Neural cell (in vitro differentiated cells): ENCODE results near the gene CDH4. TPM values are rescaled to one million over a fixed set of nuclear protein-coding genes. Genes with fewer than 3 reads are reported as not detected.

Experiments
- H2AFZ ChIP-seq: fragments of 200-600, 300-800 bp; sonication (generic), shearing (Covaris generic); 2 replicates; pipeline ENCODE4 v1.6.0; 2014; ENCODE audit warnings: low read depth, mild to moderate bottlenecking, antibody characterized with exemption, low read length, moderate library complexity
- H3F3A ChIP-seq: fragments of 200-600 bp; shearing (Covaris generic); 2 replicates; pipeline ENCODE4 v1.6.1; 2016; ENCODE audit warnings: mild to moderate bottlenecking, moderate library complexity, mixed read lengths, antibody characterized with exemption, low read length; ENCODE audit not compliant: insufficient read depth, poor library complexity, severe bottlenecking
- H3K27ac ChIP-seq: fragments of 200-600, 300-800 bp; sonication (generic), shearing (Covaris generic); 2 replicates; pipeline ENCODE4 v1.5.1; 2014; ENCODE audit warnings: mild to moderate bottlenecking, low read length, moderate library complexity
- H3K27me3 ChIP-seq: fragments of 300-800, 200-600 bp; sonication (generic), shearing (Covaris generic); 2 replicates; pipeline ENCODE4 v1.6.0; 2014; ENCODE audit warnings: mild to moderate bottlenecking, low read depth, low read length, moderate library complexity; ENCODE audit not compliant: insufficient read depth
- H3K36me3 ChIP-seq: fragments of 300-800, 200-600 bp; sonication (generic), shearing (Covaris generic); 2 replicates; pipeline ENCODE4 v1.5.1; 2014; ENCODE audit warnings: mild to moderate bottlenecking, antibody characterized with exemption, low read length, moderate library complexity; ENCODE audit not compliant: insufficient read depth
- H3K4me2 ChIP-seq: fragments of 300-800, 200-600 bp; sonication (generic), shearing (Covaris generic); 2 replicates; pipeline ENCODE4 v1.6.0; 2014; ENCODE audit warnings: mild to moderate bottlenecking, low read length
- H3K4me3 ChIP-seq: fragments of 300-800, 200-600 bp; sonication (generic), shearing (Covaris generic); 2 replicates; pipeline ENCODE4 v1.5.1; 2014; ENCODE audit warnings: mild to moderate bottlenecking, low read length, moderate library complexity
- H3K79me2 ChIP-seq: fragments of 200-600 bp; shearing (Covaris generic); replicated peaks from 2 replicates; pipeline ENCODE4 v1.6.0; 2014; ENCODE audit warnings: mild to moderate bottlenecking, low read length, moderate library complexity; ENCODE audit not compliant: insufficient read depth
- H3K9ac ChIP-seq: fragments of 300-800, 200-600 bp; sonication (generic), shearing (Covaris generic); 2 replicates; pipeline ENCODE4 v1.6.1; 2016; ENCODE audit warnings: mild to moderate bottlenecking, low read length, mixed read lengths
- H3K9me2 ChIP-seq: fragments of 200-600 bp; shearing (Covaris generic); 2 replicates; pipeline ENCODE4 v1.6.1; 2016; ENCODE audit warnings: mild to moderate bottlenecking, low read length, mixed read lengths; ENCODE audit not compliant: insufficient read depth
- H3K9me3 ChIP-seq: fragments of 200-600, 300-800 bp; sonication (generic), shearing (Covaris generic); 2 replicates; pipeline ENCODE4 v1.6.1; 2016; ENCODE audit warnings: mild to moderate bottlenecking, mixed run types, low read length, moderate library complexity, mixed read lengths
- H4K20me1 ChIP-seq: fragments of 200-600 bp; shearing (Covaris generic); 2 replicates; pipeline ENCODE4 v1.6.1; 2016; ENCODE audit warnings: mild to moderate bottlenecking, mixed run types; ENCODE audit not compliant: insufficient read depth
- EP300 ChIP-seq: fragments of 450-650 bp; conservative IDR thresholded peaks from 2 replicates; pipeline ENCODE4 v1.6.1; 2014; ENCODE audit warnings: antibody characterized with exemption, mild to moderate bottlenecking, moderate library complexity; ENCODE audit not compliant: poor library complexity, severe bottlenecking
- EZH2 ChIP-seq: fragments of 200-600, 300-800 bp; shearing (Covaris generic), sonication (generic); IDR thresholded peaks from 2 replicates; pipeline ENCODE4 v1.6.1; 2014; ENCODE audit warnings: antibody characterized with exemption, low read length, borderline replicate concordance, mild to moderate bottlenecking; ENCODE audit not compliant: insufficient read depth, poor library complexity, severe bottlenecking
- MXI1 ChIP-seq: fragments of 450-650 bp; conservative IDR thresholded peaks from 2 replicates; pipeline ENCODE4 v1.6.1; 2014; ENCODE audit warnings: antibody characterized with exemption, mild to moderate bottlenecking; ENCODE audit not compliant: poor library complexity, severe bottlenecking
- POLR2AphosphoS5 ChIP-seq: IDR thresholded peaks from 2 replicates; pipeline ENCODE4 v1.6.1; 2012
- RAD21 ChIP-seq: fragments of 450-650 bp; conservative IDR thresholded peaks from 2 replicates; pipeline ENCODE4 v1.6.1; 2014; ENCODE audit warnings: antibody characterized with exemption, mild to moderate bottlenecking, moderate library complexity
- SMC3 ChIP-seq: fragments of 450-650 bp; conservative IDR thresholded peaks from 2 replicates; pipeline ENCODE4 v1.6.1; 2014; ENCODE audit warnings: antibody characterized with exemption, mild to moderate bottlenecking, moderate library complexity; ENCODE audit not compliant: poor library complexity
- TAF1 ChIP-seq: IDR thresholded peaks from 2 replicates; pipeline ENCODE4 v1.6.1; 2012; ENCODE audit warnings: low read depth
- polyA plus RNA-seq: library from polyadenylated mRNA; depleted of rRNA; stranded (reverse); fragments of >200 nt; gene quantifications from 2 replicates; pipeline ENCODE4 v1.2.3, GENCODE V29; 2014
- TF ChIP-seq, protein P1 (sequence below): IDR thresholded peaks from 2 replicates; pipeline ENCODE4 v1.6.1; 2012; ENCODE audit warnings: borderline replicate concordance
- TF ChIP-seq, protein P2 (sequence below): fragments of 450-650 bp; IDR thresholded peaks from 2 replicates; pipeline ENCODE4 v1.5.1; 2014; ENCODE audit warnings: antibody characterized with exemption, mild to moderate bottlenecking, moderate library complexity; ENCODE audit not compliant: poor library complexity, severe bottlenecking

Gene CDH4
- polyA plus RNA-seq, 1 donor from 2014 or later, result 24.6 TPM

DNA sequence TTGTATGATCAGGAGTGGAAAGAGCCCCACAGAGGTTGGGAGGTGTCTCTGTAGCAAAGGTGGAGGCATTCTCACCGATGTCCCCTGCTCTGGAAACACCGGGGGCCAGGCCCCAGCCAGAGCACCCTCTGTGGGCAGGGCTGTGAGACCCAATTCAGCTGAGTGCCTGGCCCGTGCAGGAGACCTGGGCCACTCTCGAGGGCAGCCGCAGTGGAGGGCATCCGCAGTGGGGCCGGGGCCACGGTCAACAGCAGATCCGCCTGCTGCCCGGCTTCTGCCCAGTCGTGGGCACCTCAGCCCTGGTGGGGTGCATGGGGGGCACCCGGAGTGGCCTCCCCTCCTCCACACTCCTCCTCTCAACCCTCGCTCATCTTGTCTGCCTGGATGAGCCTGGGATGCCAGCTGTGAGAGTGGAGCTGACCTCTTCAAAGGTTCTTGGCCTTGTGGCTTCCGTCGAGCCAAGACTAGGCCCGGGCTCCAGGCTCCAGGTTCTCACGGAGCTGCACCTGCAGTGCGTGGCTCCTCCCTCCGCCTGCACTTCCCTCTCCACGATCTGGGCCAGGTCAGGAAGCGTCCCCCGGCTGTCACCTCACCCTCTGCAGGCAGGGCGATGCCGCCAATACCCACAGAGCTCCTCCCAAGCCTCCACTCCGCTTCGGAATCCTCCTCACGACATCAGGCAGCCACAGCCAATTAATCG lies 678.9 kb downstream of the CDH4 start:
- peaks cover 5% of the 10 kb centered on the region for H3K36me3 ChIP-seq
- no peaks in the 10 kb centered on the region for H3F3A ChIP-seq
- H3K79me2 ChIP-seq, result no peaks in the 10 kb centered on the region
- TF ChIP-seq, protein P1, sequence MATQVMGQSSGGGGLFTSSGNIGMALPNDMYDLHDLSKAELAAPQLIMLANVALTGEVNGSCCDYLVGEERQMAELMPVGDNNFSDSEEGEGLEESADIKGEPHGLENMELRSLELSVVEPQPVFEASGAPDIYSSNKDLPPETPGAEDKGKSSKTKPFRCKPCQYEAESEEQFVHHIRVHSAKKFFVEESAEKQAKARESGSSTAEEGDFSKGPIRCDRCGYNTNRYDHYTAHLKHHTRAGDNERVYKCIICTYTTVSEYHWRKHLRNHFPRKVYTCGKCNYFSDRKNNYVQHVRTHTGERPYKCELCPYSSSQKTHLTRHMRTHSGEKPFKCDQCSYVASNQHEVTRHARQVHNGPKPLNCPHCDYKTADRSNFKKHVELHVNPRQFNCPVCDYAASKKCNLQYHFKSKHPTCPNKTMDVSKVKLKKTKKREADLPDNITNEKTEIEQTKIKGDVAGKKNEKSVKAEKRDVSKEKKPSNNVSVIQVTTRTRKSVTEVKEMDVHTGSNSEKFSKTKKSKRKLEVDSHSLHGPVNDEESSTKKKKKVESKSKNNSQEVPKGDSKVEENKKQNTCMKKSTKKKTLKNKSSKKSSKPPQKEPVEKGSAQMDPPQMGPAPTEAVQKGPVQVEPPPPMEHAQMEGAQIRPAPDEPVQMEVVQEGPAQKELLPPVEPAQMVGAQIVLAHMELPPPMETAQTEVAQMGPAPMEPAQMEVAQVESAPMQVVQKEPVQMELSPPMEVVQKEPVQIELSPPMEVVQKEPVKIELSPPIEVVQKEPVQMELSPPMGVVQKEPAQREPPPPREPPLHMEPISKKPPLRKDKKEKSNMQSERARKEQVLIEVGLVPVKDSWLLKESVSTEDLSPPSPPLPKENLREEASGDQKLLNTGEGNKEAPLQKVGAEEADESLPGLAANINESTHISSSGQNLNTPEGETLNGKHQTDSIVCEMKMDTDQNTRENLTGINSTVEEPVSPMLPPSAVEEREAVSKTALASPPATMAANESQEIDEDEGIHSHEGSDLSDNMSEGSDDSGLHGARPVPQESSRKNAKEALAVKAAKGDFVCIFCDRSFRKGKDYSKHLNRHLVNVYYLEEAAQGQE, result no peak
- TF ChIP-seq POLR2AphosphoS5 (no peak), SMC3 (no peak), MXI1 (no peak), TAF1 (no peak), EP300 (no peak), RAD21 (no peak), EZH2 (no peak)
- TF ChIP-seq, protein P2, sequence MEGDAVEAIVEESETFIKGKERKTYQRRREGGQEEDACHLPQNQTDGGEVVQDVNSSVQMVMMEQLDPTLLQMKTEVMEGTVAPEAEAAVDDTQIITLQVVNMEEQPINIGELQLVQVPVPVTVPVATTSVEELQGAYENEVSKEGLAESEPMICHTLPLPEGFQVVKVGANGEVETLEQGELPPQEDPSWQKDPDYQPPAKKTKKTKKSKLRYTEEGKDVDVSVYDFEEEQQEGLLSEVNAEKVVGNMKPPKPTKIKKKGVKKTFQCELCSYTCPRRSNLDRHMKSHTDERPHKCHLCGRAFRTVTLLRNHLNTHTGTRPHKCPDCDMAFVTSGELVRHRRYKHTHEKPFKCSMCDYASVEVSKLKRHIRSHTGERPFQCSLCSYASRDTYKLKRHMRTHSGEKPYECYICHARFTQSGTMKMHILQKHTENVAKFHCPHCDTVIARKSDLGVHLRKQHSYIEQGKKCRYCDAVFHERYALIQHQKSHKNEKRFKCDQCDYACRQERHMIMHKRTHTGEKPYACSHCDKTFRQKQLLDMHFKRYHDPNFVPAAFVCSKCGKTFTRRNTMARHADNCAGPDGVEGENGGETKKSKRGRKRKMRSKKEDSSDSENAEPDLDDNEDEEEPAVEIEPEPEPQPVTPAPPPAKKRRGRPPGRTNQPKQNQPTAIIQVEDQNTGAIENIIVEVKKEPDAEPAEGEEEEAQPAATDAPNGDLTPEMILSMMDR, result no peak
- no peak overlapping the region for H3K4me2 ChIP-seq
- H4K20me1 ChIP-seq, result no peaks in the 10 kb centered on the region
- no peak overlapping the region for H2AFZ ChIP-seq
- H3K9ac ChIP-seq, result no peak overlapping the region
- no peak overlapping the region for H3K4me3 ChIP-seq
- no peaks in the 10 kb centered on the region for H3K27me3 ChIP-seq
- H3K27ac ChIP-seq, result no peak overlapping the region
- no peaks in the 10 kb centered on the region for H3K9me2 ChIP-seq
- H3K9me3 ChIP-seq, result no peaks in the 10 kb centered on the region

DNA sequence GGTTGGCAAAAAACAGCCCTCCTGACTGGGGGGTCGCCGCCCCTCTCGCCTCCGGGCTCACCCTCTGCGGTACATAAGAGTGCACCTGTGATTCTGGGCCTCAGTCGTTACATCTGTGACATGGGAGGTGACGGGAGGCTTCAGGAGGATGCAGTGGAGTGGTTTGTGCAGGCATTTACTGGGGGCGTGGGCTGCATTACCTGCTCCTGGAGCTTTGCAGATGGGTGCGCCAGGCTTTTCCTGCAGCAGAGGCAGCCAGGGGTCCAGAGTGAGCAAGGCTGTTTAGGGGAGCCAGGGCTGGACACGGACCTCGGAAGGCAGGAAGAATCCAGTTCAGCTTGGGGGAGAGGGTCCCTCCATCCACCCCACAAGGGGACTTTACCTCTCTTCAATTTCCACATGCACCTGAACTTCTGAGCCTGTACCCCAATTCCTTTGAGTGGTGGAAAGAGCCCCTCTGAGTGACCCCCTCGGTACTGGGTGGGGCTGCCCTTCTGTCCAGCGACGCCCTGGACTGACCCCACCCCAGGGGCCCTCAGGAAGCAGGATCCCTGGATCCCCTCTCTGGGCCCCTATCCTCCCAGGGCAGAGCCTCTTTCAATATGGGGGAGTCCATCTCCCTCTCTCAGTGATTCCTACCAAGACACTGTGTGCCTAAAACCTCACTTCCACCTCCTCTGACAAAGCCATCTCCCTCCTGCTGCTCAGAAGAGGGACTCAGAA lies 679.6 kb downstream of the CDH4 start:
- no peaks in the 10 kb centered on the region for H3K9me2 ChIP-seq
- H3K27ac ChIP-seq, result no peak overlapping the region
- H2AFZ ChIP-seq, result no peak overlapping the region
- peaks cover 5% of the 10 kb centered on the region for H3K36me3 ChIP-seq
- H3F3A ChIP-seq, result no peaks in the 10 kb centered on the region
- TF ChIP-seq RAD21, result no peak
- TF ChIP-seq SMC3, result no peak
- no peak for TF ChIP-seq EP300
- TF ChIP-seq, protein P2, result no peak
- no peak for TF ChIP-seq TAF1
- TF ChIP-seq, protein P1, result no peak
- TF ChIP-seq EZH2, result no peak
- no peak for TF ChIP-seq MXI1
- TF ChIP-seq POLR2AphosphoS5, result no peak
- H3K4me2 ChIP-seq, result no peak overlapping the region
- H3K79me2 ChIP-seq, result no peaks in the 10 kb centered on the region
- H3K9ac ChIP-seq, result no peak overlapping the region
- H3K9me3 ChIP-seq, result no peaks in the 10 kb centered on the region
- no peak overlapping the region for H3K4me3 ChIP-seq
- H4K20me1 ChIP-seq, result no peaks in the 10 kb centered on the region
- no peaks in the 10 kb centered on the region for H3K27me3 ChIP-seq
